HG02885 (cell line): ENCODE measurements around the gene ABCD3.

Source experiments
- ATAC-seq: cut with Tn5 transposase; IDR thresholded peaks from one replicate; pipeline ENCODE4 v1.9.1; 2021; ENCODE audit warnings: mild to moderate bottlenecking; ENCODE audit not compliant: unreplicated experiment, poor library complexity

ABCD3 gene

DNA sequence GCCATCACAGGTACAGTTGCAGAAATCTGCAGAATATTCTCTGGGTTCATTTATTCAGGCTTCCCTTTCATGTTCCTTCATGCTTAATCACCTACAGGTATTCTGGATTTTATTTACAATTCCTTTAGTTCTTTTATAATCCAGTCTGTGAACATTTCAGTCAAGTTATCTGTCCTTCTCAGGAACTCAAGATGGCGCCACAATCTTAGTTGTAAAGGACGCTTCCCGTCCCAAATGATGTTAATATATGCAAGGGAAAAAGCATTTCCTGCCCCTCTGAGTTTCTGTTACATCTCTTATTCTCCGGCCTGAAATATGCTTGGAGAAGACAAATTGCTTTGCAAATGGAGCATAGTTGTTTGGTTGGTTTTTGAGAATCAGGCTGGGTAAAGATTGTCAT is 104.1 kb downstream of the ABCD3 start:
- no peak for ATAC-seq

DNA sequence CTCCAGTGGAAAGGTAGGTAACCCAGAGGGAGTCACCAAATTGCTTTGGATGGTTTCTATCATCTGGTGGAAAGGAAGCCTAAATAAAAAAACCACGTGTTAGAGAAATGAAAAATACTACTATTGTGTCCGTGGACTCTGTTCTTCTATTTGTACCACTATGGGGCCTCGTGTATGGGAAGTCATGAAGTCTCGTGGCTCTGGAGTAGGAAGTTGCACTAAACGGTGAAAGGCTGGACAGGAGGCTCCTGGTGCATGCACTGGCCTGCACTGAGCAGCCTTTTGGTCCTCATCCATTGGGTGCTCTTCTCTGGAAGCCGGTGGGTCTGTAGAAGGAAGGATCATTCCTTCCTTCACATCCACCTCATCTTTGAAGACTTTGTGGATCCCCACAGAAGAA is 106.3 kb downstream of the ABCD3 start:
- ATAC-seq: no peak

DNA sequence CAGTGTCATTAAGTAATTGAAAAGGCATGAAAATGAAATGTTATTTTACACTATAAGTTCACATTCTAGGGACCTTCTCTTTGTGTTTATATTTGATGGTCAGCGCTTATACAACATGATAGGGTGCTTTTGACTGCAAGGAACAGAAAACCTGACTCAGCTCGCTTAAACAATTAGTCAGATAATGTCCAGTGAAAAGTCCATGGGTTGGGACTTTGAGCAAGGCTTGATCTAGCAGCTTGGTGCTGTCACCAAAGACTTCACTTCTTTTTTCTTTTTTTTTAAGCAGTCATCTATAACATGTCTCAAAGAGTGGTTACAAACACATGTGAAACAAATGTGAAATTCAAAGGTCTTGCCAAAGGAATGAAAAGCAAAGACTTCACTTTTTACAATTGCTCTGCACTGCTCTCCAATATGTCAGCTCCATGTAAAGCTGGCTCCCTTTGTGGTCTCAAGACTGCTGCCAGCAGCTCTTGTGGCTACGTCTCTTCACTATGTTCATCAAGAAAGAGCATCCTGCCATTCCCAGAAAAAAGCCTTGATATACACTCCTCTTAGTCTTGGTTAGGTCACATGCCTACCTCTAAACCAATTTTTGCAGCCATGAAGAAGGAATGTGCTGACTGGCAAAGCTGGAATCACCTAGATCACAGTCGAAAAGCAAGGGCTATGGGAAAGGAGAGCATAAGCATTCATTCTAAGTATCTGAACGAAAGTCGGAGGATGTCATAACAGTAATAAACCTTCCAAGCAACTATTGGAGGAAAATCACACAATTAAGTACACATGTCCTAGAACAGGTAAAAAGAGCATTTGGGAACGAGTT is 108.2 kb downstream of the ABCD3 start:
- no peak for ATAC-seq

GRCh38 chr1:94527447-94528031 is 109.3 kb downstream of the ABCD3 start:
- ATAC-seq: no peak

DNA sequence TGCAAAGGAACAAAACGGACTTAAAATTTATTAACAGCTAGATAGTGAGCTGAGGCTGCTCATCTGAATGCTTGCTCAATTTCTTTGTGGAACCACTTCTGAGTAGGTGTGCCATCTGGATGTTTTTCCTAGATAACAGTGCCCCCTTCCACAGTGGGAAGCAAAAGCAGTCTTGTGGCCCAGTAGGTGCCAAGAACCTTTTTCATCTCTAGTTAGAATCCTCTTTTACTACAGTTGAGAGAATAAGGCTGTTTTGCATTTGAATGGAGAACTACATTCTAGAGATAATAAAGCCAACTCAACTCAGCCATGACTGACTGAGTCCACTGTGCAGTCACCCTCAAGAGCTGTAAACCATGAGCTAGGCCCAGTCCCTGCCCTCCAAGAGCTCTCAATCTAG is 110.1 kb downstream of the ABCD3 start:
- ATAC-seq: no peak

DNA sequence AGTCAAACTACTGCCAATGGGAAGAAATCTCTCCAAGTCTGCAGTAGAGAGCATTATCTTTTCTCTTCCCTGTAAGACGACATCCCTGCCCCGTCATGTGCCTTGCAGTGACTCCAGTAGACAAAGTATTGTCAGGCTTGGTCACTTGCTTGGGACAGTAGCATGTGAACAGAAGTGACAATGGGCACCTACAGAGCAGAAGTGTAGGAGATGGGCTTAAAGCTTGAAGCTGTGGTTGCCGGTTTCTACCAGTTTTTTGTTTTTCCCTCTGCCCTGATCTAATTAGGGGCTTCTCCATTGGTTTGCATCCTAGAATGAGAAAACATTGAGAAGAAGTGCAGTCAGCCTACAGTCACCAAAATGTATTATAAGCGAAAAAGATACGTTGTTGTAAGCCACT is 110.6 kb downstream of the ABCD3 start:
- no peak for ATAC-seq

GRCh38 chr1:94529416-94529815 is 111.2 kb downstream of the ABCD3 start:
- no peak for ATAC-seq

DNA sequence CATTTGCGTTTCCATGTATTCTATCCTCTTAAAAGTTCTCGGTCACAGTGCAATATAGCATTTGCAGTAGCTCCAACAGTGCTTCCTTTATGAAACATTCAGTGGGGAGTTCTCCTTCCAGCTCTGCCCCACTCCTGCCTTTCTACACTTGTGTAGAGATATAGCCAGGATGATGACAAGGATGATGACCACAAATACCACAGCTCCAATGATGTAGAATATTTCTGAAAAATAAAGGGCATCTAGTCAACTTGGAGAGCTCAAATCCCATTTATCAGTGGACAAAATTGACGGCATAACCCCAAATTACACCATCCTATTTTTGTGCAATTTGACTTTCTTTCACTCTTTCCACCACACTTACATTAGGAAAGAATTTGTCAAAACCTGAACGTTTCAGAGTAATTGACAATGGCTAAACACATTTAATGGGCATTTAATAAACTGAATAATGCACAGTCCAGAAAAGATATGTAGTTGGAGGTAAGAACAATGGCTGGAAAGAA is 112.2 kb downstream of the ABCD3 start:
- ATAC-seq: no peak

DNA sequence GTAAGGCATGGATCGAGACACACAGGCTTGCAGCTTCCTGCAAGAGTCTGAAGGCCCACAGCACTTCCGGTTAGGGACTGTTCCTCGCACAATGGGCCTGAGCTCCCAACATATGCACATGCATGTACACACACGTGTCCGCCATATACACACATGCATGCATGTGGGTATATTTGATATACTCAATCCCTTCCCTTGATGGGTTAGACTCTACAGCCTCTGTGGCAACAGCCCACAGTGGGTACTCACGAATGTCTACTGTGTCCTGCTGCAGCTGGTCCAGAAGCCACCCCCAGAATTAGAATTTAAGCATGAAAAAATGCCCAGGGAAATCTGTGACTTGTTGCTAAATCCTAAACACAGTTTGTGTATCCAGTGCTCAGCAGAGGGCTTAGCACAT is 113.5 kb downstream of the ABCD3 start:
- ATAC-seq: no peak

GRCh38 chr1:94532077-94532476 is 113.9 kb downstream of the ABCD3 start:
- ATAC-seq: no peak

DNA sequence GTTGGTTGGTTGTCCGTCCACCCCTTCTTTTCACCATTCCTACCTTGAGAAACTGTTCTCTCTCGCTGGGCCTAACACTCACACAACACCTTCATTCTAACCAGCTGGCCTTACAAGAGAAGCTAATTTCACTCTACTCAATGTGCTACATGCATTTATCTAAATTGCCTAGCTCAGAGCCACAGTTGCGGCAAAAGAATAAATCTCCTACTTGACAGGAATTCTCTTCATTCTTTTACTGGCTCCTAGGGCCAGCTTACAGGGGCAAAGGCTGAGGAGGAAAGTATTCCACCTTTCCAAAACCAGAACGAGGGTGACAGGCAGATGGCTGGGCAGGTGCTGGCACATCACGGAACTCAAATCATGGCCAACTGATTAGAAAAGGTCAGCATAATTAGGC is 116.9 kb downstream of the ABCD3 start:
- no peak for ATAC-seq

DNA sequence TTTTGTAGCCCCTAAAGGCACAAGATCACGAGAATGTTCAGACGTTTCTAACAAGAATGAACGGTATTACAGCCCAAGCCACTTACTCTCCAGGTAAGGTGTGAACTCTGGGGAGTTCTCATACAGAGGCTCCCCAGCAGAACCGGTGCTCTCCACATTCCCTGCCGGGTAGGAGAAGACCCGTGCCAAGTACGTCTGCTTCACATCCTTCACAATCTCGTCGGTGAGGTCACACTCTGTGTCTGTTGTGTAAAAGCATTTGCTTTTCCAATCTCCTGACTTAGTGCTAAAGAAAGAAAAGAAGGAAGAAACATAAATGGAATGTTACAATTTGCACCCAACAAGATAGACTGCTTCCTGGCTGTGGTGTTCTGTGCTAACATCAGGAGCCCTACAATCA is 117.7 kb downstream of the ABCD3 start:
- no peak for ATAC-seq

DNA sequence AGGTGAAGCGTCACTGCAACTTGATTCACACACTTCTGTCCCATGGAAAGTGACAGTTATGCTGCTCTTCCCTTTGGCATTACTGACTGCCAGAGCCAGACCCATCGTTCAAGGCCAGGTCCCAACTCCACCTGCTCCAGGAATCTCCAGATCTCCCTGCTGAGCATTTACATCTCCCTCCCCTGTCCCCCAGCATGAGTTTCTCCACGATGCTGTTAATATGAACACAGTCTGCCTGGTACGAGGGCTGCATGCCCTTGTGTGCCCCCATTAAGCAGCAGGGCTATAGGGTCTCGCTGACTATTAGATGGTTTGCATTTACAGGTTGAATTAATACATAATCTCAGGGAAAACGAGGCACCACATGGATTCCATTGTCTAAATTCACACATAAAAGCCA is 119.1 kb downstream of the ABCD3 start:
- ATAC-seq: no peak

GRCh38 chr1:94538243-94538827 is 120.1 kb downstream of the ABCD3 start:
- no peak for ATAC-seq

GRCh38 chr1:94539496-94539895 is 121.3 kb downstream of the ABCD3 start:
- no peak for ATAC-seq

DNA sequence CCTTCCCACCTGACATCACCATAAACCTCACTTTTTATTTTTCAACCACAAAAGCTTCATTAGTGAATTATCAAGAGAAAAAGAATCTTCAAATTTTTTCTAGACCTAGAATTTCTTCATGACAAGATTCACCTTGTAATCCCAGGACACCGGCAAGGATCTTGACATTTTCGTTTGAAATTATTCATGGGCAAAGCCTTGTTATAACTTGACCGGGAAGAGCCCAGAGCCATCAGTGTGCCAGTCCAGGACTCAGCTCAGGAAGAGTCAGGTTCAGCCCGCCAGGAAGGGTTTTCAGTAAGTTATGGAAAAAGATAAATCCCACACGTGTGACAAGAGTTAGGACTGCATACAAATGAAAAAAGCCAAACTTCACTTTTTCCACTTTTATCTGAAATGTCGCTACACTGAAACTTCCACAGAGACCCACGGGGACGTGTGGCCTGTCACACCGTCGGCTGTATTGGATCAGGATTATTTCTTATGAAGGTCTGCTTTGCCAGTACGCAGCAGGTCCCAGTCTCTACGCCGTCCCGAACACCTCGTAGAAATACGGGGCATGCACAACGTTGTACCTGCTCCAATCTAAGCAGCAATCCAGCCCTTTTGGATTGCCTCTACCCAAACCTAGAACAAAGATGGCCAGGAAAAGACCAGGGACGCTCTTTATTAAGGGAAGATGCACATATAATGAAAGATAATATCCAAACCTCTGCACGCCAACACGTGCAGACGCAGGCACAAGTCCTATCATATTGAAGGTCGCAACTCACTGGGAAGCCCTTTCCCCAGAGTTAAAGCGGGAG is 122.5 kb downstream of the ABCD3 start:
- ATAC-seq: no peak

GRCh38 chr1:94541246-94542087 is 123.3 kb downstream of the ABCD3 start, which contains the start of gene F3:
Gene F3, minus strand, starts transcription at chr1:94541759. Its CDS starts 123 bp downstream, at chr1:94541636.
- peak; percentile 86 for ATAC-seq

GRCh38 chr1:94542088-94542870 is 124.1 kb downstream of the ABCD3 start:
- ATAC-seq: no peak

GRCh38 chr1:94543001-94543400 is 124.8 kb downstream of the ABCD3 start:
- no peak for ATAC-seq
